GM23248 (cell line): ENCODE results near the gene CHRNB4. TPM values are rescaled to one million over a fixed set of nuclear protein-coding genes. Genes with fewer than 3 reads are reported as not detected.

Experiments used
- DNase-seq: peaks from one replicate; pipeline ENCODE4 v3.0.0-alpha.2; 2015
- H2AFZ ChIP-seq: fragments of 200-600 bp; sonication (generic); 2 replicates; pipeline ENCODE4 v1.6.1; 2016; ENCODE audit warnings: antibody characterized with exemption
- H3F3A ChIP-seq: fragments of 200-600 bp; sonication (generic); 2 replicates; pipeline ENCODE4 v1.6.1; 2016; ENCODE audit warnings: mild to moderate bottlenecking, antibody characterized with exemption, mixed run types; ENCODE audit not compliant: insufficient read depth
- H3K27ac ChIP-seq: fragments of 200-600 bp; sonication (generic); 2 replicates; pipeline ENCODE4 v1.5.1; 2016; ENCODE audit warnings: mild to moderate bottlenecking
- H3K27me3 ChIP-seq: fragments of 200-600 bp; sonication (generic); replicated peaks from 2 replicates; pipeline ENCODE4 v1.6.1; 2016; ENCODE audit warnings: mild to moderate bottlenecking; ENCODE audit not compliant: insufficient read depth
- H3K36me3 ChIP-seq: fragments of 200-600 bp; sonication (generic); 2 replicates; pipeline ENCODE4 v1.6.1; 2016; ENCODE audit warnings: low read depth, mild to moderate bottlenecking
- H3K4me1 ChIP-seq: fragments of 200-600 bp; sonication (generic); 2 replicates; pipeline ENCODE4 v1.6.1; 2016; ENCODE audit warnings: mild to moderate bottlenecking; ENCODE audit not compliant: insufficient read depth
- H3K4me2 ChIP-seq: fragments of 200-600 bp; sonication (generic); one replicate; pipeline ENCODE4 v1.6.1; 2016; ENCODE audit warnings: mild to moderate bottlenecking; ENCODE audit not compliant: unreplicated experiment
- H3K4me3 ChIP-seq: fragments of 200-600 bp; sonication (generic); 2 replicates; pipeline ENCODE4 v1.5.1; 2016; ENCODE audit warnings: mild to moderate bottlenecking
- H3K79me2 ChIP-seq: fragments of 200-600 bp; sonication (generic); 2 replicates; pipeline ENCODE4 v1.6.1; 2016; ENCODE audit warnings: mild to moderate bottlenecking; ENCODE audit not compliant: insufficient read depth
- H3K9ac ChIP-seq: fragments of 200-600 bp; sonication (generic); 2 replicates; pipeline ENCODE4 v1.6.1; 2016; ENCODE audit warnings: mild to moderate bottlenecking
- H3K9me2 ChIP-seq: fragments of 200-600 bp; sonication (generic); 2 replicates; pipeline ENCODE4 v1.6.1; 2016; ENCODE audit warnings: mixed run types, mild to moderate bottlenecking, moderate library complexity; ENCODE audit not compliant: insufficient read depth
- H3K9me3 ChIP-seq: fragments of 200-600 bp; sonication (generic); one replicate; pipeline ENCODE4 v1.6.1; 2017; ENCODE audit warnings: low read depth
- H4K20me1 ChIP-seq: fragments of 200-600 bp; sonication (generic); 2 replicates; pipeline ENCODE4 v1.6.0; 2016; ENCODE audit not compliant: insufficient read depth
- EZH2 ChIP-seq: fragments of 200-600 bp; sonication (generic); IDR thresholded peaks from 2 replicates; pipeline ENCODE4 v1.6.1; 2018; ENCODE audit warnings: antibody characterized with exemption, mild to moderate bottlenecking; ENCODE audit not compliant: insufficient read depth, poor library complexity, severe bottlenecking
- EZH2phosphoT487 ChIP-seq: fragments of 200-600 bp; sonication (generic); IDR thresholded peaks from 2 replicates; pipeline ENCODE4 v1.6.1; 2018; ENCODE audit warnings: antibody characterized with exemption, moderate library complexity, mild to moderate bottlenecking, low read depth; ENCODE audit not compliant: insufficient read depth
- WGBS, 2 experiments: methylation state at CpG; one replicate each; pipeline ENCODE4 v1.1.6; 2015 to 2017; ENCODE audit warnings: low lambda C conversion rate in 2 of 2, low coverage in 1 of 2; ENCODE audit errors: missing lambda C conversion rate in 2 of 2; 5-methylcytosine and 5-hydroxymethylcytosine counted together
- in situ Hi-C: fragments of 300-500 bp; cut with MboI; formaldehyde crosslinking; loops from 2 replicates; pipeline ENCODE4 v1.15.0; 2020
- polyA plus RNA-seq: library from polyadenylated mRNA; unstranded; fragments of >200 nt; fragmentation: Nextera tagmentation; extraction: Ambion mirVana; gene quantifications from 2 replicates; pipeline ENCODE4 v1.2.1, GENCODE V29; 2016
- total RNA-seq: library from RNA; depleted of rRNA; stranded (reverse); fragments of >200 nt; shearing (Covaris generic); gene quantifications from 2 replicates; pipeline ENCODE4 v1.2.3, GENCODE V29; 2014

The CHRNB4 gene
- total and polyA plus RNA-seq, 2 experiments from 2014 or later, result not detected

DNA sequence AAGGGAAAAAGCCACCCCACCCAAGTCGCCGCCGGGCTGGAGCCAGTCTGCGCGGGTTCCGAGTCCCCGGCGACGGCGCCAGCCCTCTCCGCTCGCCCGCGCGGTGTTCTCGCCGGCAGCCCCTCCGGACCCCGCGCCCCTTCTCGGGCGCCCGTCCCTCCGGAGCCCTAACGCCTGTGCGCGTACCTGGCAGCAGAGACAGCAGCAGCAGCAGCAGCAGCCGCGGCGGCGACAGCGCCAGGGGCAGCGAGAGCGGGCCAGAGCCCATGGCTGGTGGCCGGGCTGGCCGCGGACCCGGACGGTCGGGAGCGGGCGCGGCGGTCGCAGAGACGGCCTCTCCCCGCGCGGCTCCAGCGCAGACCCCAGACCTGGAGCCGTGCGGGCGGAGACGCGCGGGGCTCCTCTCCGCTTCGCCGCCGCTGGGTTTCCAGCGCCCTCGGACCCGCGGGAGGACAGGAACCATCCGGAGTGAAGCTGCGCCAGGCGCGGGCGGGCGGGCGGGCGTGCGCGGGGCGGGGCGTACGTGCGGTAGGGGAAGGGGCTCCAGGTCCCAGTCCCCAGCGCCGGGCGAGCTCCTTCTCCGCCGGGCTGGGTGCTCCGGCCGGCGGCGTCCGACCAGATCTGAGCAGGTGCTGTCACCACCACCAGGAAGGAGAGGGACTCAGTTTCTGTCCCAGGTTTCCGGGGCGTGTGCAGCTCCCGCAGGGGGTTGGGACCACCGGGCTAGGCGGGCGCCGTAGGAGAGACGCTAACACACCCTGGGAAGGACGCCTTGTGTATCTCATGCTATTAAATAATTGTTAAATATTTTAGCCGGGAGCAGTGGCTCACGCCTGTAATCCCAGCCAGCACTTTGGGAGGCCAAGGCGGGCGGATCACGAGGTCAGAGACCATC lies 20.2 kb downstream of the CHRNB4 start, which contains the start of gene CHRNA3:
Gene CHRNA3 (minus strand): TSS at position 470 of the 895 bp plus-strand sequence. CDS start 202 bp downstream, at position 268.
- H3F3A ChIP-seq, result peaks cover 6% of the 10 kb centered on the region
- no peak for TF ChIP-seq EZH2
- TF ChIP-seq EZH2phosphoT487, result no peak
- peaks cover 65% of the 10 kb centered on the region for H3K27me3 ChIP-seq
- H3K79me2 ChIP-seq, result no peaks in the 10 kb centered on the region
- WGBS, 2 experiments, result 3 to 7% methylated on average over 45 to 58 of the region's 102 CpGs
- H3K9me3 ChIP-seq, result no peaks in the 10 kb centered on the region
- H4K20me1 ChIP-seq, result no peaks in the 10 kb centered on the region
- H3K4me2 ChIP-seq, result no peak within 1 kb of the TSS
- H3K36me3 ChIP-seq, result no peaks in the 10 kb centered on the region
- peaks cover 6% of the 10 kb centered on the region; the same call in 1 of the 2 replicates for H3K4me1 ChIP-seq
- in situ Hi-C loops, result no loop called here
- no peak within 1 kb of the TSS for H3K9ac ChIP-seq
- no peak within 1 kb of the TSS for H2AFZ ChIP-seq
- DNase-seq, result peak; percentile 12
- no peak within 1 kb of the TSS for H3K27ac ChIP-seq
- H3K4me3 ChIP-seq, result no peak within 1 kb of the TSS; the same call in 1 of the 2 replicates
- no peaks in the 10 kb centered on the region for H3K9me2 ChIP-seq

DNA sequence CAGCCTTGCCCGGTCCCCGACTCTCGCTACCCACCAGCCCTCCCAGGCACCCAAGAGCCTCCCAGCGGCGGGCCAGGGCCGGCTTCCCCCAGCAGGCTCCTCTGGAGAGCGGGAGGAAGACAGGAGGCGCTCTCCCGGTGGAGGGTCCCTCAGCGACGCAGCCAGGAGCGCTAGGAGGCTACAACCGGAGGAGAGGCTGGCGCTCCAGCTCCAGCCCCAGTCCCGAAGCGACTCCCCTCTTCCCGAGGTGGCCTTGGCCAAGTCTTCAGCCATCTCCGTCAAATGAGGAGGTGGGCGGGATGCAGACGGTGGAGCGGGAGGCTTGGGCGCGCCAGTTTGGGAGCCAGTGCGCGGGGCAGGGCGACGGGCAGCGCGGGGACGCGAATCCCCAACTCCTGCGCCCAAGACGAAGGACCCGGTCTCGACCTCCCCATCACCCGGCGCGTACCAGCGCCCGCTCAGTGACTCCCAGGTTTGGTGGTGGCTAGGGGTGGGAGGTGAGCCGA lies 20.9 kb downstream of the CHRNB4 start:
- H3K9ac ChIP-seq, result no peak overlapping the region
- TF ChIP-seq EZH2phosphoT487, result no peak
- peak; percentile 72 for TF ChIP-seq EZH2
- DNase-seq, result peak; percentile 13
- H3K79me2 ChIP-seq, result no peaks in the 10 kb centered on the region
- H3K27me3 ChIP-seq, result peaks cover 58% of the 10 kb centered on the region
- no peaks in the 10 kb centered on the region for H4K20me1 ChIP-seq
- peaks cover 6% of the 10 kb centered on the region for H3F3A ChIP-seq
- no peak overlapping the region for H2AFZ ChIP-seq
- 6 to 7% methylated on average over 22 to 41 of the region's 41 CpGs for WGBS, 2 experiments
- H3K4me2 ChIP-seq, result no peak overlapping the region
- in situ Hi-C loops, result no loop called here
- H3K27ac ChIP-seq, result no peak overlapping the region
- no peaks in the 10 kb centered on the region for H3K9me3 ChIP-seq
- H3K9me2 ChIP-seq, result no peaks in the 10 kb centered on the region
- no peak overlapping the region; the same call in 1 of the 2 replicates for H3K4me3 ChIP-seq
- no peaks in the 10 kb centered on the region for H3K36me3 ChIP-seq
- H3K4me1 ChIP-seq, result peaks cover 6% of the 10 kb centered on the region; the same call in 1 of the 2 replicates

DNA sequence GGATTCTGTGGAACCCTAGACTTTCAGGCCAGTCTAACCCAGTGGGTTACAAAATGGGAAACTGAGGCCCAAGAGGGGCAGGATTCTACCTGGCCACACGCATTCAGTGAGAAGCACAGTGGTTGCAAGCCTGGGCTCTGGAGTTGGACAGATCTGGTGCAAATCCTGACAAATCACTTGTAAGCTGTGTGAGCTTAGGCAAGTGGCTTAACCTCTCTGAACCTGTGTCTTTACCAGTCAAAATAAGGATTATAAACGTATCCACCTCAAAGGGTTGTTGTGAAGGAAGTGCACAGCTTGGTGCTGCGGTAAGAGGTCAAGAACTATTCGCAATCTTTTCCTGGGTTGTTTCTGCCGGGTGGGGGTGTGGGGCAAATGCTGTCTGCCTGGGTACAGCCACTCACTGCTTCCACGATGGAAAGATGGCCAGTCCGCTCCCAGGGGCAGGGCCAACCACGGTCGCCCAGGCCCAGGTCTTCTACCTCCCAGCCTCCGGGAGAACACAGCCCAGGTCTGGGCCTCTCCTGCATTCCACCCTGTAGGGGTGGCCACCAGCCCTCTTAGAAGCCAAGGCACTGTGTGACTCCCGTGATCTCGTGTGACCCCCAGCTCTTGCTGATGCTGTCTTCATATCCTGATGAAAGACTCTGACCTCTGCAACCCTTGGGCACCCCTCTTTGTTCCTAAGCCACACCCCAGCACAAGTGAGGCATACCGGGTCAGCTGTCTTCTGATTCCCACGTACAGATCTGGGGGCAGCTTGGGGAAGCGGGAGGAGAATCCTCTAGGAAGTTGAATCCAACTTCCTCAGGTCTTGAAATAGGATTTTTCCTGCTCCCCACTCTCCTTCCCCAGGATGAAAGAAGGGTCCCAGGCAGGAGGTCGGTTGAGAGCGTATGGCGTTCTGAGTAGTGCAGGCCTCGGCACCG lies 21.7 kb downstream of the CHRNB4 start:
- no peak overlapping the region for H3K27ac ChIP-seq
- peaks cover 6% of the 10 kb centered on the region; the same call in 1 of the 2 replicates for H3K4me1 ChIP-seq
- H2AFZ ChIP-seq, result no peak overlapping the region
- H3K9me2 ChIP-seq, result no peaks in the 10 kb centered on the region
- H3K4me3 ChIP-seq, result no peak overlapping the region
- H3K9me3 ChIP-seq, result no peaks in the 10 kb centered on the region
- peaks cover 6% of the 10 kb centered on the region for H3F3A ChIP-seq
- no peaks in the 10 kb centered on the region for H3K36me3 ChIP-seq
- WGBS, 2 experiments, result 40 to 43% methylated on average over 19 to 20 of the region's 20 CpGs
- in situ Hi-C loops, result no loop called here
- no peak for DNase-seq
- peaks cover 50% of the 10 kb centered on the region for H3K27me3 ChIP-seq
- TF ChIP-seq EZH2phosphoT487 (0 out of 2 replicates have a peak, but pooled peaks have one; percentile 20), EZH2 (no peak)
- peak overlapping the region; percentile 65 for H3K4me2 ChIP-seq
- H3K79me2 ChIP-seq, result no peaks in the 10 kb centered on the region
- no peaks in the 10 kb centered on the region for H4K20me1 ChIP-seq
- no peak overlapping the region for H3K9ac ChIP-seq

DNA sequence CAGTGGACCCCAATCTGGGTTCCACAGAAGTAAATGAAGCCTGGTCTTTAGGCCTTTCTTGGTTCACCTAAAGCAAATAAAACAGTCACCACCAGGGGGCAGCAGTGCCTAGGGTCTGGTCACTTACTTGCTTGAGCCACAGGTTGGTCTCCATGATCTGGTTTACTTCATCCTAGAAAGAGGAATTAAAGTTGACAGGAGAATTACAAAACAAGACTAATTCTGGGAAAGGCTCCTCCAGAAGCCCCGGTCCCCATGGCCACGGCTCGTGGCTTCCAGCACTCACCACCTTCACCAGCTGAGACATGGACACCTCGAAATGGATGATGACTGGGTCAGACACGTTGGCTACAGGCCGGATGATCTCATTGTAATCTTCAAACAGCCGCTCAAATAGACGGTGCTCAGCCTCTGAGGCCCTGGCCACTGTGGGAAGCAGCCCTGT lies 22.5 kb downstream of the CHRNB4 start:
- no peak overlapping the region for H3K27ac ChIP-seq
- DNase-seq, result peak; percentile 88
- no peak overlapping the region for H3K9ac ChIP-seq
- H3F3A ChIP-seq, result peaks cover 6% of the 10 kb centered on the region
- no peaks in the 10 kb centered on the region for H3K9me2 ChIP-seq
- H3K4me1 ChIP-seq, result peaks cover 6% of the 10 kb centered on the region; the same call in 1 of the 2 replicates
- H3K4me3 ChIP-seq, result no peak overlapping the region
- no peak overlapping the region for H2AFZ ChIP-seq
- H3K79me2 ChIP-seq, result no peaks in the 10 kb centered on the region
- no peaks in the 10 kb centered on the region for H4K20me1 ChIP-seq
- TF ChIP-seq EZH2, result no peak
- TF ChIP-seq EZH2phosphoT487, result no peak
- WGBS, 2 experiments, result 1 to 2% methylated on average over 8 of the region's 8 CpGs
- H3K27me3 ChIP-seq, result peaks cover 44% of the 10 kb centered on the region
- no peaks in the 10 kb centered on the region for H3K9me3 ChIP-seq
- no peaks in the 10 kb centered on the region for H3K36me3 ChIP-seq
- in situ Hi-C loops, result no loop called here
- H3K4me2 ChIP-seq, result peak overlapping the region; percentile 65
